A549 (cell line): ENCODE results near the gene PKP2.

Experiments
- HMGXB4 ChIP-seq: fragments of 250-450 bp; sonication (Bioruptor Pico); IDR thresholded peaks from 2 replicates; pipeline ENCODE4 v1.5.0; 2021; ENCODE audit warnings: mild to moderate bottlenecking, moderate library complexity, borderline replicate concordance
- POLR2A ChIP-seq: IDR thresholded peaks from 2 replicates; pipeline ENCODE4 v1.6.1; 2012; ENCODE audit warnings: mild to moderate bottlenecking, low read length
- RAD21 ChIP-seq, 2 experiments: fragments of >200 bp in 1 of 2; sonication (Bioruptor Twin) in 1 of 2; formaldehyde crosslinking in 1 of 2; IDR thresholded peaks in 1 of 2; conservative IDR thresholded peaks in 1 of 2; 2 replicates in 1 of 2; 3 replicates in 1 of 2; pipeline ENCODE4 v1.6.1; 2012 to 2018; ENCODE audit warnings: inconsistent platforms in 1 of 2
- TF ChIP-seq, protein P1 (sequence below): fragments of >200 bp; sonication (Bioruptor Twin); formaldehyde crosslinking; IDR thresholded peaks from 3 replicates; pipeline ENCODE4 v1.5.1; 2016

DNA sequence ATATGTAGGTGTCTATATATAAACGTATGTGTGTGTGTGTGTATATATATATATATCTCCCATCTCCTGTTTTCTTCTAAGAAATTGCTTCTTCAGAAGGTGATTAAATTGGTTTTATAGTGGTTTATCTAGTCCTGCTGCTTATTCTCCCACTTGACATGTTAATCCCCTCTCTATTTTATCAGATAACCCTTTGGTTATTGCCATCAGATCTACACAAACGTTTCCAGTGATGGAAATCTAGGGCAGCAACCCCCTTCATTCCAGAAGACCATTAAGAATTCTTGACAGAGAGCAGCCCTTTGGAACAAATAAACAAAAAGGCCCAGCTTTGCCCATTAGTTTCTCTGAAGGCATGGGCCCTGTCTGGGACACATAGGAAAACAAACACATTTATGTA lies 106.7 kb downstream of the PKP2 start:
- TF ChIP-seq, protein P1, sequence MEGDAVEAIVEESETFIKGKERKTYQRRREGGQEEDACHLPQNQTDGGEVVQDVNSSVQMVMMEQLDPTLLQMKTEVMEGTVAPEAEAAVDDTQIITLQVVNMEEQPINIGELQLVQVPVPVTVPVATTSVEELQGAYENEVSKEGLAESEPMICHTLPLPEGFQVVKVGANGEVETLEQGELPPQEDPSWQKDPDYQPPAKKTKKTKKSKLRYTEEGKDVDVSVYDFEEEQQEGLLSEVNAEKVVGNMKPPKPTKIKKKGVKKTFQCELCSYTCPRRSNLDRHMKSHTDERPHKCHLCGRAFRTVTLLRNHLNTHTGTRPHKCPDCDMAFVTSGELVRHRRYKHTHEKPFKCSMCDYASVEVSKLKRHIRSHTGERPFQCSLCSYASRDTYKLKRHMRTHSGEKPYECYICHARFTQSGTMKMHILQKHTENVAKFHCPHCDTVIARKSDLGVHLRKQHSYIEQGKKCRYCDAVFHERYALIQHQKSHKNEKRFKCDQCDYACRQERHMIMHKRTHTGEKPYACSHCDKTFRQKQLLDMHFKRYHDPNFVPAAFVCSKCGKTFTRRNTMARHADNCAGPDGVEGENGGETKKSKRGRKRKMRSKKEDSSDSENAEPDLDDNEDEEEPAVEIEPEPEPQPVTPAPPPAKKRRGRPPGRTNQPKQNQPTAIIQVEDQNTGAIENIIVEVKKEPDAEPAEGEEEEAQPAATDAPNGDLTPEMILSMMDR: no peak
- TF ChIP-seq POLR2A: no peak
- no peak for TF ChIP-seq HMGXB4
- TF ChIP-seq RAD21 (conservative IDR thresholded peaks at IDR 0.05 in 1 of 2, IDR thresholded peaks at IDR 0.05 in 1 of 2): no peak
